GM18520 (cell line): ENCODE measurements around the gene UBE2C.

Experiments used
- ATAC-seq: cut with Tn5 transposase; IDR thresholded peaks from one replicate; pipeline ENCODE4 v1.9.1; 2021; ENCODE audit not compliant: unreplicated experiment

UBE2C gene

DNA sequence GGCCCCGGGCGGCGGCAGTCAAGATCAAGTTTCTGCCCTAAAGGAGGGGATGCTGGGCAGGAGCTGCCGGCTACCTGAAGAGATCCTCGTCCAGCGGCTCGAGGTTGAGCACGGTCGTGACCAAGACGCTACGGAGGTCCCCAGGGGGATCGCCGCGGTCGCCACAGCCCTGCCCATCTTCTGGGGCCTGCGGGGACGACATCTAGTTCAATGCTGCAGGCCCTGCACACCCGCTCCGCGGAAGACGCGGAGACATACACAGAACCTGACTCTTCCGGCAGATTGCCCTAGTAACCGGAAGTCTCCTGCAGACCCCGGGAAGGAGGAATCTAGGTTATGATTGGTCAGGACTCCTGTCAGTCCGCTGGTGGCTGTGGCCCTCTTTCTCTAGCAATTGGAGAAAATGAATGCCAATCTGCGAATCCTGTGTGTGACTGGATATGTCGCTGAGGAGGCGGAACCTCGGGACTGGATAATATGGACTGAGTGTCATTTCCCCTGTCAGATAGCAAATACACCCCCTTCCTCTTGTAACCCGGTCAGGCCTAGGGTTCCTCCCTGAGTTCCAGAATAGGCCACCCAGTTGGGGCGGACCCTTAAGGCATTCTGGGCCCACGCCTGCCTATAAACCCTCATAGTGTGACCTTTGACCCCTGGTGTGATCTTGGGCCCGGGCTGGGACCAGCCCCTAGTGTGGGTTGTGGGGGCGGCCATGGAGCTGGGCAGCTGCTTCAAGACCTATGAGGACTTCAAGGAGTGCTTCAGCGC lies 44.9 kb downstream of the UBE2C start, which contains the start of the genes ACOT8 and ZSWIM3:
Gene ACOT8 (minus strand): TSS at position 279 of the 768 bp plus-strand sequence. CDS start 77 bp downstream, at position 202.
Gene ZSWIM3 (plus strand): TSS at position 501 of the 768 bp plus-strand sequence. CDS start 212 bp downstream, at position 713.
- ATAC-seq = peak; percentile 97

DNA sequence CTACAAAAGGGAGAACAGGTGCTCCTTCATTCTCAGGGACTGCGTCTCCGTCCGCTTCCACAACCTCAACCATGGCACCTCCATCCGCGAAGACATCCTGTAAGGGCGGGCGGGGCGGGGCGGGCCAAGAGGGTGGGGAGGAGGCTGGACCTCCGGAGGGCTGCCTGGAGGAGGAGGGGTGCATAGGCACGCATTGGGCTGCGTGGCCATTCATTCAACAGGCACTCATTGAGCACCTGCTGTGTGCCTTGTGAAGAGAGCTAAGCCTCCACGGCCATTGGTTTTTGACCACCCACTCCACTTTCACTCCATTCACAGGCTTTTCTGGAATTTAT lies 45.4 kb downstream of the UBE2C start:
- ATAC-seq = no peak

- no peak for ATAC-seq
Observed at GRCh38 chr20:45859916-45860315, 47.5 kb downstream of the UBE2C start.

- no peak for ATAC-seq
Observed at GRCh38 chr20:45860560-45861220, 48.2 kb downstream of the UBE2C start.

DNA sequence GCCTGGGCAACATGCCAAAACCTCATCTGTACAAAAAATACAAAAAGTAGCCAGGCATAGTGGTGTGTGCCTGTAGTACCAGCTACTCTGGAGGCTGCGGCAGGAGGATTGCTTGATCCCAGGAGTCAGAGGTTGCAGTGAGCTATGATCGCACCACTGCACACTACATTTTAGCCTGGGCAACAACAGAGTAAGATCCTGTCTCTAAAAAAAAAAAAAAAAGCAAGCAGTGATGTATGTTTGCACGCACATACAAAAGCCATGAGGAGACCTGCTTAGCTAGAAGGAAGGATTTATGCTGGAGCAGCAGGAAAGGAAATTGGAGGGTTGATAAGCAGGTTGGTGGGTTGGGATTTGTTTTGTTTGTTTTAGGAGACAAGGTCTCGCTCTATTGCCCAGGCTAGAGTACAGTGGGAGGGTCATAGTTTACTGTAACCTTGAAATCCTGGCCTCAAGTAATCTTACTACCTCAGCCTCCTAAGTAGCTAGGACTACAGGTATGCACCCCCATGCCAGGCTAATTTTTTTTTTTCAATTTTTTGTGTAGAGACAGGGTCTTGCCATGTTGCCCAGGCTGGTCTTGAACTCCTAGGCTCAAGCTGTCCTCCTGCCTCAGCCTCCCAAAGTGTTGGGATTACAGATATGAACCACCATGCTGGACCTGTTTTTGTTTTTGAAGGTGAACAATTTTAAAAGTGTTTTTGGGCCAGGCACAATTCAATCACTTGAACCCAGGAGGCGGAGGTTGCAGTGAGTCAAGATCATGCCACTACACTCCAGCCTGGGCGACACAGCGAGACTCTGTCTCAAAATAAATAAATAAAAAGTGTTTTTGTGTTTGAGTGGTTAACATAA lies 49.0 kb downstream of the UBE2C start:
- ATAC-seq = no peak

DNA sequence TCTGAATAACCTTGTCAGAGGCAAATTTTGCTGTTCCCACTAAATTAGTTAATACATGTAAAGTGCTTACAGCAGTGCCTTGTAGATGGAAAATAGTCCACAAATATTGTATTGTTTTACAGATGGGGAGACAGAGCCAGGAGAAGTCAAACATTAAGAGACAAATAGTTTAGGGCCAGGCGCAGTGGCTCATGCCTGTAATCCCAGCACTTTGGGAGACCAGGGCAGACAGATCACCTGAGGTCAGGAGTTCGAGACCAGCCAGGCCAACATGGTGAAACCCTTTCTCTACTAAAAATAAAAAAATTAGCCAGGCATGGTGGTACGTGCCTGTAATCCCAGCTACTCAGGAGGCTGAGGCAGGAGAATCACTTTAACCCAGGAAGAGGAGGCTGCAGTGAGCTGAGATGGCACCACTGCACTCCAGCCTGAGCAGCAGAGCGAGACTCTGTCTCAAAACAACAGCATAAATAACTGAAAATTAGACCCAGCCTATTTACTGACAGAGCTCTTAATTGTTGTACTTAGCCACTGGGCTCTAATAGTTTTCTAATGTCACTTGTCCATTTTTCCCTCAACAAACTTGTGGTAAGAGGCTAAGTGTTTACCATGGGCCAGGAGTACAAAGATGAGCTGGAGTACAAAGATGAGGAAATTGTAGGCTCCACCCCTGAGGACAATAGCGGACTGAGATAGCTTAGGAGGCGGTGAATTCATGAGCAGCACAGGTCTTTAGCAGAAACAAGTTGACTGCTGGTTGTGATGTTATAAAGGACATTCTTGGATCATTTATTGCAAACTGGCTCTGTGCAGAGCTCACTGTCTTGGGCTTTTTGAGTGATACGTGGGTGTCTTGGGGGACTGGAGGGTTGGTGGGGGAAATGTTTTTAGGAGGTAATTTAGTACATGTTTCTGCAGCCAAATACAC lies 51.4 kb downstream of the UBE2C start:
- no peak for ATAC-seq

DNA sequence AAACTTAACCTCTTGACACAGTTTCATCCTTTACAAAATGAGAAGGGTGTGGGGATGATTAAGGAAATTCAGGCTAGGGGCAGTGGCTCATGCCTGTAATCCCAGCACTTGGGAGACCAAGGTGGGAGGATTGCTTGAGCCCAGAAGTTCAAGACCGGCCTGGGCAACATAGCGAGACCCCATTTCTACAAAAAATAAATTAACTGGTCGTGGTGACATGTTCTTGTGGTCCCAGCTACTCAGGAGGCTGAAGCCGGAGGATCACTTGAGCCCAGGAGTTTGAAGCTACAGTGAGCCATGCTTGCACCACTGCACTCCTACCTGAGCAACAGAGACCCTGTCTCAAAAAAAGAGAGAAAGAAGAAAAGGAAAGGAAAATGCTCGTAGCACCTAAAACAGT lies 54.0 kb downstream of the UBE2C start:
- ATAC-seq = no peak
